Mesenchymal stem cell (in vitro differentiated cells and primary cell): Measurements from ENCODE around the gene KAT8.
"Not testable (repeated sequence)": the region's sequence is repeated elsewhere in the genome, so short reads cannot be mapped to it uniquely, and the experiment has no call there.

ENCODE experiments used
- DNase-seq: peaks from one replicate; pipeline ENCODE4 v3.0.0-alpha.2; 2013
- H2AFZ ChIP-seq: one replicate; pipeline ENCODE4 v1.6.1; 2013; ENCODE audit warnings: low read depth, mild to moderate bottlenecking, control low read depth, inconsistent platforms, low read length, moderate library complexity
- H2AK5ac ChIP-seq: 2 replicates; pipeline ENCODE4 v1.6.1; 2013; ENCODE audit warnings: low read length, moderate library complexity, mild to moderate bottlenecking, inconsistent platforms; ENCODE audit not compliant: severe bottlenecking
- H2BK120ac ChIP-seq: one replicate; pipeline ENCODE4 v1.6.1; 2013; ENCODE audit warnings: low read depth, mild to moderate bottlenecking, inconsistent platforms, low read length, moderate library complexity
- H2BK12ac ChIP-seq, 2 experiments: one replicate each; pipeline ENCODE4 v1.6.1; 2013; ENCODE audit warnings: inconsistent platforms in 2 of 2, low read length in 2 of 2, mild to moderate bottlenecking in 2 of 2, moderate library complexity in 2 of 2, control low read depth in 1 of 2
- H2BK15ac ChIP-seq: one replicate; pipeline ENCODE4 v1.6.1; 2013; ENCODE audit warnings: mild to moderate bottlenecking, low read depth, inconsistent platforms; ENCODE audit not compliant: poor library complexity, severe bottlenecking
- H2BK5ac ChIP-seq: 2 replicates; pipeline ENCODE4 v1.6.1; 2013; ENCODE audit warnings: low read depth, mild to moderate bottlenecking, low read length, control low read depth, inconsistent platforms; ENCODE audit not compliant: poor library complexity, severe bottlenecking
- H3K14ac ChIP-seq, 2 experiments: one replicate each; pipeline ENCODE4 v1.6.1; 2013; ENCODE audit warnings: inconsistent platforms in 2 of 2, low read length in 2 of 2, control low read depth in 1 of 2, mild to moderate bottlenecking in 1 of 2, moderate library complexity in 1 of 2
- H3K18ac ChIP-seq, 2 experiments: one replicate each; pipeline ENCODE4 v1.6.1; 2013; ENCODE audit warnings: inconsistent platforms in 2 of 2, low read length in 2 of 2, control low read depth in 1 of 2, low read depth in 1 of 2, mild to moderate bottlenecking in 1 of 2
- H3K23ac ChIP-seq, 2 experiments: one replicate each; pipeline ENCODE4 v1.6.1; 2013; ENCODE audit warnings: inconsistent platforms in 2 of 2, low read length in 2 of 2, mild to moderate bottlenecking in 2 of 2, moderate library complexity in 2 of 2, control low read depth in 1 of 2
- H3K27ac ChIP-seq: 2 replicates; pipeline ENCODE4 v1.5.1; 2013; ENCODE audit warnings: mild to moderate bottlenecking, moderate library complexity, low read length, control low read depth, inconsistent platforms; ENCODE audit not compliant: poor library complexity, severe bottlenecking
- H3K27me3 ChIP-seq, 2 experiments: 2 replicates each; pipeline versions ENCODE4 v1.6.1 to v1.7.0; 2013; ENCODE audit warnings: low read length in 2 of 2, mild to moderate bottlenecking in 2 of 2, moderate library complexity in 2 of 2, control low read depth in 1 of 2, inconsistent platforms in 1 of 2; ENCODE audit not compliant: control insufficient read depth in 1 of 2, insufficient read depth in 1 of 2
- H3K36me3 ChIP-seq, 2 experiments: 2 replicates each; pipeline versions ENCODE4 v1.6.1 to v1.7.0; 2013; ENCODE audit warnings: low read length in 2 of 2, control low read depth in 1 of 2, inconsistent platforms in 1 of 2, low read depth in 1 of 2, mild to moderate bottlenecking in 1 of 2; ENCODE audit not compliant: insufficient read depth in 2 of 2, control insufficient read depth in 1 of 2
- H3K4ac ChIP-seq, 2 experiments: one replicate each; pipeline ENCODE4 v1.6.1; 2013; ENCODE audit warnings: inconsistent platforms in 2 of 2, low read length in 2 of 2, mild to moderate bottlenecking in 2 of 2, moderate library complexity in 2 of 2, control low read depth in 1 of 2, low read depth in 1 of 2
- H3K4me1 ChIP-seq: 2 replicates; pipeline ENCODE4 v1.6.1; 2013; ENCODE audit warnings: low read depth, low read length, control low read depth; ENCODE audit not compliant: control insufficient read depth, insufficient read depth
- H3K4me2 ChIP-seq: 2 replicates; pipeline ENCODE4 v1.6.1; 2013; ENCODE audit warnings: low read length, mild to moderate bottlenecking, inconsistent platforms; ENCODE audit not compliant: poor library complexity, severe bottlenecking
- H3K4me3 ChIP-seq, 2 experiments: 2 replicates each; pipeline versions ENCODE4 v1.5.1 to v1.7.0; 2013; ENCODE audit warnings: low read length in 2 of 2, mild to moderate bottlenecking in 2 of 2, control low read depth in 1 of 2, low read depth in 1 of 2; ENCODE audit not compliant: insufficient read depth in 1 of 2
- H3K79me1 ChIP-seq: replicated peaks from 2 replicates; pipeline ENCODE4 v1.6.1; 2013; ENCODE audit warnings: mild to moderate bottlenecking, control low read depth, low read length, inconsistent platforms; ENCODE audit not compliant: poor library complexity, severe bottlenecking
- H3K9ac ChIP-seq: 2 replicates; pipeline ENCODE4 v1.7.0; 2013; ENCODE audit warnings: mild to moderate bottlenecking, low read length, moderate library complexity
- H3K9me3 ChIP-seq: 2 replicates; pipeline ENCODE4 v1.7.0; 2013; ENCODE audit warnings: mild to moderate bottlenecking, low read length; ENCODE audit not compliant: control insufficient read depth
- H4K8ac ChIP-seq: one replicate; pipeline ENCODE4 v1.6.1; 2013; ENCODE audit warnings: inconsistent platforms, mild to moderate bottlenecking, low read length, moderate library complexity
- H4K91ac ChIP-seq: one replicate; pipeline ENCODE4 v1.6.1; 2013; ENCODE audit warnings: mild to moderate bottlenecking, low read length, inconsistent platforms
- WGBS: methylation state at CpG from one replicate; pipeline ENCODE4 v1.1.7; 2013; ENCODE audit warnings: mixed read lengths; 5-methylcytosine and 5-hydroxymethylcytosine counted together

Gene KAT8

GRCh38 chr16:31150976-31151375 is 33.5 kb downstream of the KAT8 start:
- not testable (repeated sequence) for H2AFZ ChIP-seq, H2BK5ac ChIP-seq, H4K91ac ChIP-seq, H2BK15ac ChIP-seq, H3K4me1 ChIP-seq, H3K4me3 ChIP-seq, H3K9ac ChIP-seq, H4K8ac ChIP-seq, H3K9me3 ChIP-seq, H2AK5ac ChIP-seq, H2BK120ac ChIP-seq, H3K23ac ChIP-seq, H3K4me2 ChIP-seq, DNase-seq, H3K27ac ChIP-seq, H3K79me1 ChIP-seq, H3K14ac ChIP-seq, H3K18ac ChIP-seq, H3K36me3 ChIP-seq, H3K4ac ChIP-seq, H2BK12ac ChIP-seq
- WGBS, result 76% methylated on average over 4 of the region's 6 CpGs
- peaks cover 42 to 54% of the 10 kb centered on the region in 2 experiments for H3K27me3 ChIP-seq

GRCh38 chr16:31157136-31157535 is 39.7 kb downstream of the KAT8 start:
- Histone ChIP-seq H2BK15ac (no peak overlapping the region), H2BK120ac (no peak overlapping the region), H3K23ac (no peak overlapping the region), H3K4ac (no peak overlapping the region), H3K36me3 (no peaks in the 10 kb centered on the region), H4K91ac (no peak overlapping the region), H2AFZ (no peak overlapping the region), H3K4me1 (no peaks in the 10 kb centered on the region), H3K27ac (no peak overlapping the region), H3K14ac (no peak overlapping the region), H3K79me1 (no peaks in the 10 kb centered on the region), H3K18ac (no peak overlapping the region), H4K8ac (no peak overlapping the region), H3K4me3 (no peak overlapping the region), H2BK12ac (no peak overlapping the region), H3K9me3 (no peaks in the 10 kb centered on the region), H2BK5ac (no peak overlapping the region), H2AK5ac (no peak overlapping the region), H3K4me2 (no peak overlapping the region), H3K27me3 (peaks cover 0 to 9% of the 10 kb centered on the region in 2 experiments), H3K9ac (no peak overlapping the region)
- 82% methylated on average over 8 of the region's 8 CpGs for WGBS
- no peak for DNase-seq

GRCh38 chr16:31167315-31167714 is 49.9 kb downstream of the KAT8 start:
- Histone ChIP-seq H4K8ac (no peak overlapping the region), H3K14ac (no peak overlapping the region), H3K9ac (no peak overlapping the region), H2BK5ac (no peak overlapping the region), H3K36me3 (no peaks in the 10 kb centered on the region), H3K79me1 (no peaks in the 10 kb centered on the region), H3K27me3 (no peaks in the 10 kb centered on the region), H3K4me1 (no peaks in the 10 kb centered on the region), H3K4ac (no peak overlapping the region), H3K9me3 (no peaks in the 10 kb centered on the region), H2BK12ac (no peak overlapping the region), H2AFZ (no peak overlapping the region), H3K4me2 (no peak overlapping the region), H4K91ac (no peak overlapping the region), H2AK5ac (no peak overlapping the region), H3K27ac (no peak overlapping the region), H2BK120ac (no peak overlapping the region), H3K23ac (no peak overlapping the region), H3K18ac (no peak overlapping the region), H2BK15ac (no peak overlapping the region), H3K4me3 (no peak overlapping the region)
- DNase-seq, result no peak
- 88% methylated on average over 7 of the region's 8 CpGs for WGBS

- H3K79me1 ChIP-seq, result no peaks in the 10 kb centered on the region
- no peak overlapping the region for H3K14ac ChIP-seq
- WGBS, result 95% methylated on average over 1 of the region's 2 CpGs
- H3K36me3 ChIP-seq, result no peaks in the 10 kb centered on the region
- H3K4ac ChIP-seq, result no peak overlapping the region
- no peak overlapping the region for H2BK15ac ChIP-seq
- no peak overlapping the region for H2AK5ac ChIP-seq
- H3K4me2 ChIP-seq, result no peak overlapping the region
- no peak overlapping the region for H4K8ac ChIP-seq
- H2AFZ ChIP-seq, result no peak overlapping the region
- no peak for DNase-seq
- H3K18ac ChIP-seq, result no peak overlapping the region
- H3K4me1 ChIP-seq, result no peaks in the 10 kb centered on the region
- no peak overlapping the region for H3K4me3 ChIP-seq
- H2BK12ac ChIP-seq, result no peak overlapping the region
- no peak overlapping the region for H3K23ac ChIP-seq
- H4K91ac ChIP-seq, result no peak overlapping the region
- no peak overlapping the region for H2BK5ac ChIP-seq
- H3K27me3 ChIP-seq, result no peaks in the 10 kb centered on the region
- no peaks in the 10 kb centered on the region for H3K9me3 ChIP-seq
- H2BK120ac ChIP-seq, result no peak overlapping the region
- no peak overlapping the region for H3K27ac ChIP-seq
- H3K9ac ChIP-seq, result no peak overlapping the region
Observed at GRCh38 chr16:31168848-31169247, 51.4 kb downstream of the KAT8 start.
